ENCODE measurements around the gene TFCP2. TPM values are rescaled to one million over a fixed set of nuclear protein-coding genes. Genes with fewer than 3 reads are reported as not detected.

TFCP2 gene
- total and polyA plus RNA-seq, 2 of the 13 experiments (the other 11 are each of a cell fraction or from before 2014, with no cell fraction given): 7.6 to 10.0 TPM

DNA sequence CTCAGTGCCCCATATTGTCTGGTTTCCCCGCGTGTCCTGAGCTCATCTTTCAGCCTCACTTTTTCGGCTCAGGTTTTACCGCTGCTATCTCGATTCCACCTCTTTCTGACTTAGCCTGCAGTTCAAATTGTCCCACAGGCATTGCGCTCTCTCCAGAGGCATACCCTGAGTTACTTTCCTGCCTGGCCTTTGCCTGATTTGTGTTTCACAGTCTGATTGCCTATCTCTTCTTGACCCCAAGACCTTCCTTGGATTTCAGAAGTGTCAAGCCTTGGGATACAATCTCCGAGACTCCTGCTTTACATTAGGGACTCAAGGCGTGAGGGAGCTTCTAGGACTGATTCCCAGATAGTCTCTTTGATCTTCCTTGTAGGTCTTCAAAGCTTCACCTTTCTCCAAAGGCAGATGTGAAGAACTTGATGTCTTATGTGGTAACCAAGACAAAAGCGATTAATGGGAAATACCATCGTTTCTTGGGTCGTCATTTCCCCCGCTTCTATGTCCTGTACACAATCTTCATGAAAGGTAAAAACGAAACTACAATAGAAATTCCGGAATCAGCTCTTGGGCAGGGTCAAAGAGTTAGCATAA is 124.2 kb downstream of the TFCP2 start (continued):
- TF ChIP-seq, protein P1, sequence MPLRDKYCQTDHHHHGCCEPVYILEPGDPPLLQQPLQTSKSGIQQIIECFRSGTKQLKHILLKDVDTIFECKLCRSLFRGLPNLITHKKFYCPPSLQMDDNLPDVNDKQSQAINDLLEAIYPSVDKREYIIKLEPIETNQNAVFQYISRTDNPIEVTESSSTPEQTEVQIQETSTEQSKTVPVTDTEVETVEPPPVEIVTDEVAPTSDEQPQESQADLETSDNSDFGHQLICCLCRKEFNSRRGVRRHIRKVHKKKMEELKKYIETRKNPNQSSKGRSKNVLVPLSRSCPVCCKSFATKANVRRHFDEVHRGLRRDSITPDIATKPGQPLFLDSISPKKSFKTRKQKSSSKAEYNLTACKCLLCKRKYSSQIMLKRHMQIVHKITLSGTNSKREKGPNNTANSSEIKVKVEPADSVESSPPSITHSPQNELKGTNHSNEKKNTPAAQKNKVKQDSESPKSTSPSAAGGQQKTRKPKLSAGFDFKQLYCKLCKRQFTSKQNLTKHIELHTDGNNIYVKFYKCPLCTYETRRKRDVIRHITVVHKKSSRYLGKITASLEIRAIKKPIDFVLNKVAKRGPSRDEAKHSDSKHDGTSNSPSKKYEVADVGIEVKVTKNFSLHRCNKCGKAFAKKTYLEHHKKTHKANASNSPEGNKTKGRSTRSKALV (CRISPR knock-in tag; IDR thresholded peaks at IDR 0.05): no peak
- TF ChIP-seq TEAD3 (CRISPR knock-in tag; optimal IDR thresholded peaks at IDR 0.05; ENCODE audit: borderline replicate concordance) (peak; percentile 4), MEIS1 (CRISPR knock-in tag; IDR thresholded peaks at IDR 0.05; ENCODE audit: borderline replicate concordance) (0 out of 2 replicates have a peak, but pooled peaks have one; percentile 13), ZNF7 (CRISPR knock-in tag; IDR thresholded peaks at IDR 0.05) (no peak), NR3C1 (CRISPR knock-in tag; IDR thresholded peaks at IDR 0.05) (no peak), FOSL2 (CRISPR knock-in tag; IDR thresholded peaks at IDR 0.05) (no peak)
- TF ChIP-seq, protein P2, sequence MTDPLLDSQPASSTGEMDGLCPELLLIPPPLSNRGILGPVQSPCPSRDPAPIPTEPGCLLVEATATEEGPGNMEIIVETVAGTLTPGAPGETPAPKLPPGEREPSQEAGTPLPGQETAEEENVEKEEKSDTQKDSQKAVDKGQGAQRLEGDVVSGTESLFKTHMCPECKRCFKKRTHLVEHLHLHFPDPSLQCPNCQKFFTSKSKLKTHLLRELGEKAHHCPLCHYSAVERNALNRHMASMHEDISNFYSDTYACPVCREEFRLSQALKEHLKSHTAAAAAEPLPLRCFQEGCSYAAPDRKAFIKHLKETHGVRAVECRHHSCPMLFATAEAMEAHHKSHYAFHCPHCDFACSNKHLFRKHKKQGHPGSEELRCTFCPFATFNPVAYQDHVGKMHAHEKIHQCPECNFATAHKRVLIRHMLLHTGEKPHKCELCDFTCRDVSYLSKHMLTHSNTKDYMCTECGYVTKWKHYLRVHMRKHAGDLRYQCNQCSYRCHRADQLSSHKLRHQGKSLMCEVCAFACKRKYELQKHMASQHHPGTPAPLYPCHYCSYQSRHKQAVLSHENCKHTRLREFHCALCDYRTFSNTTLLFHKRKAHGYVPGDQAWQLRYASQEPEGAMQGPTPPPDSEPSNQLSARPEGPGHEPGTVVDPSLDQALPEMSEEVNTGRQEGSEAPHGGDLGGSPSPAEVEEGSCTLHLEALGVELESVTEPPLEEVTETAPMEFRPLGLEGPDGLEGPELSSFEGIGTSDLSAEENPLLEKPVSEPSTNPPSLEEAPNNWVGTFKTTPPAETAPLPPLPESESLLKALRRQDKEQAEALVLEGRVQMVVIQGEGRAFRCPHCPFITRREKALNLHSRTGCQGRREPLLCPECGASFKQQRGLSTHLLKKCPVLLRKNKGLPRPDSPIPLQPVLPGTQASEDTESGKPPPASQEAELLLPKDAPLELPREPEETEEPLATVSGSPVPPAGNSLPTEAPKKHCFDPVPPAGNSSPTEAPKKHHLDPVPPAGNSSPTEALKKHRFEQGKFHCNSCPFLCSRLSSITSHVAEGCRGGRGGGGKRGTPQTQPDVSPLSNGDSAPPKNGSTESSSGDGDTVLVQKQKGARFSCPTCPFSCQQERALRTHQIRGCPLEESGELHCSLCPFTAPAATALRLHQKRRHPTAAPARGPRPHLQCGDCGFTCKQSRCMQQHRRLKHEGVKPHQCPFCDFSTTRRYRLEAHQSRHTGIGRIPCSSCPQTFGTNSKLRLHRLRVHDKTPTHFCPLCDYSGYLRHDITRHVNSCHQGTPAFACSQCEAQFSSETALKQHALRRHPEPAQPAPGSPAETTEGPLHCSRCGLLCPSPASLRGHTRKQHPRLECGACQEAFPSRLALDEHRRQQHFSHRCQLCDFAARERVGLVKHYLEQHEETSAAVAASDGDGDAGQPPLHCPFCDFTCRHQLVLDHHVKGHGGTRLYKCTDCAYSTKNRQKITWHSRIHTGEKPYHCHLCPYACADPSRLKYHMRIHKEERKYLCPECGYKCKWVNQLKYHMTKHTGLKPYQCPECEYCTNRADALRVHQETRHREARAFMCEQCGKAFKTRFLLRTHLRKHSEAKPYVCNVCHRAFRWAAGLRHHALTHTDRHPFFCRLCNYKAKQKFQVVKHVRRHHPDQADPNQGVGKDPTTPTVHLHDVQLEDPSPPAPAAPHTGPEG (CRISPR knock-in tag; IDR thresholded peaks at IDR 0.05): 0 out of 2 replicates have a peak, but pooled peaks have one; percentile 31
- TF ChIP-seq, protein P3, sequence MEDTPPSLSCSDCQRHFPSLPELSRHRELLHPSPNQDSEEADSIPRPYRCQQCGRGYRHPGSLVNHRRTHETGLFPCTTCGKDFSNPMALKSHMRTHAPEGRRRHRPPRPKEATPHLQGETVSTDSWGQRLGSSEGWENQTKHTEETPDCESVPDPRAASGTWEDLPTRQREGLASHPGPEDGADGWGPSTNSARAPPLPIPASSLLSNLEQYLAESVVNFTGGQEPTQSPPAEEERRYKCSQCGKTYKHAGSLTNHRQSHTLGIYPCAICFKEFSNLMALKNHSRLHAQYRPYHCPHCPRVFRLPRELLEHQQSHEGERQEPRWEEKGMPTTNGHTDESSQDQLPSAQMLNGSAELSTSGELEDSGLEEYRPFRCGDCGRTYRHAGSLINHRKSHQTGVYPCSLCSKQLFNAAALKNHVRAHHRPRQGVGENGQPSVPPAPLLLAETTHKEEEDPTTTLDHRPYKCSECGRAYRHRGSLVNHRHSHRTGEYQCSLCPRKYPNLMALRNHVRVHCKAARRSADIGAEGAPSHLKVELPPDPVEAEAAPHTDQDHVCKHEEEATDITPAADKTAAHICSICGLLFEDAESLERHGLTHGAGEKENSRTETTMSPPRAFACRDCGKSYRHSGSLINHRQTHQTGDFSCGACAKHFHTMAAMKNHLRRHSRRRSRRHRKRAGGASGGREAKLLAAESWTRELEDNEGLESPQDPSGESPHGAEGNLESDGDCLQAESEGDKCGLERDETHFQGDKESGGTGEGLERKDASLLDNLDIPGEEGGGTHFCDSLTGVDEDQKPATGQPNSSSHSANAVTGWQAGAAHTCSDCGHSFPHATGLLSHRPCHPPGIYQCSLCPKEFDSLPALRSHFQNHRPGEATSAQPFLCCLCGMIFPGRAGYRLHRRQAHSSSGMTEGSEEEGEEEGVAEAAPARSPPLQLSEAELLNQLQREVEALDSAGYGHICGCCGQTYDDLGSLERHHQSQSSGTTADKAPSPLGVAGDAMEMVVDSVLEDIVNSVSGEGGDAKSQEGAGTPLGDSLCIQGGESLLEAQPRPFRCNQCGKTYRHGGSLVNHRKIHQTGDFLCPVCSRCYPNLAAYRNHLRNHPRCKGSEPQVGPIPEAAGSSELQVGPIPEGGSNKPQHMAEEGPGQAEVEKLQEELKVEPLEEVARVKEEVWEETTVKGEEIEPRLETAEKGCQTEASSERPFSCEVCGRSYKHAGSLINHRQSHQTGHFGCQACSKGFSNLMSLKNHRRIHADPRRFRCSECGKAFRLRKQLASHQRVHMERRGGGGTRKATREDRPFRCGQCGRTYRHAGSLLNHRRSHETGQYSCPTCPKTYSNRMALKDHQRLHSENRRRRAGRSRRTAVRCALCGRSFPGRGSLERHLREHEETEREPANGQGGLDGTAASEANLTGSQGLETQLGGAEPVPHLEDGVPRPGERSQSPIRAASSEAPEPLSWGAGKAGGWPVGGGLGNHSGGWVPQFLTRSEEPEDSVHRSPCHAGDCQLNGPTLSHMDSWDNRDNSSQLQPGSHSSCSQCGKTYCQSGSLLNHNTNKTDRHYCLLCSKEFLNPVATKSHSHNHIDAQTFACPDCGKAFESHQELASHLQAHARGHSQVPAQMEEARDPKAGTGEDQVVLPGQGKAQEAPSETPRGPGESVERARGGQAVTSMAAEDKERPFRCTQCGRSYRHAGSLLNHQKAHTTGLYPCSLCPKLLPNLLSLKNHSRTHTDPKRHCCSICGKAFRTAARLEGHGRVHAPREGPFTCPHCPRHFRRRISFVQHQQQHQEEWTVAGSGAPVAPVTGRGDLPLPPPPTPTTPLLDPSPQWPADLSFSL (CRISPR knock-in tag; IDR thresholded peaks at IDR 0.05): no peak
- TF ChIP-seq, protein P4, sequence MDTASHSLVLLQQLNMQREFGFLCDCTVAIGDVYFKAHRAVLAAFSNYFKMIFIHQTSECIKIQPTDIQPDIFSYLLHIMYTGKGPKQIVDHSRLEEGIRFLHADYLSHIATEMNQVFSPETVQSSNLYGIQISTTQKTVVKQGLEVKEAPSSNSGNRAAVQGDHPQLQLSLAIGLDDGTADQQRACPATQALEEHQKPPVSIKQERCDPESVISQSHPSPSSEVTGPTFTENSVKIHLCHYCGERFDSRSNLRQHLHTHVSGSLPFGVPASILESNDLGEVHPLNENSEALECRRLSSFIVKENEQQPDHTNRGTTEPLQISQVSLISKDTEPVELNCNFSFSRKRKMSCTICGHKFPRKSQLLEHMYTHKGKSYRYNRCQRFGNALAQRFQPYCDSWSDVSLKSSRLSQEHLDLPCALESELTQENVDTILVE (CRISPR knock-in tag; IDR thresholded peaks at IDR 0.05): no peak
- TF ChIP-seq, protein P5, sequence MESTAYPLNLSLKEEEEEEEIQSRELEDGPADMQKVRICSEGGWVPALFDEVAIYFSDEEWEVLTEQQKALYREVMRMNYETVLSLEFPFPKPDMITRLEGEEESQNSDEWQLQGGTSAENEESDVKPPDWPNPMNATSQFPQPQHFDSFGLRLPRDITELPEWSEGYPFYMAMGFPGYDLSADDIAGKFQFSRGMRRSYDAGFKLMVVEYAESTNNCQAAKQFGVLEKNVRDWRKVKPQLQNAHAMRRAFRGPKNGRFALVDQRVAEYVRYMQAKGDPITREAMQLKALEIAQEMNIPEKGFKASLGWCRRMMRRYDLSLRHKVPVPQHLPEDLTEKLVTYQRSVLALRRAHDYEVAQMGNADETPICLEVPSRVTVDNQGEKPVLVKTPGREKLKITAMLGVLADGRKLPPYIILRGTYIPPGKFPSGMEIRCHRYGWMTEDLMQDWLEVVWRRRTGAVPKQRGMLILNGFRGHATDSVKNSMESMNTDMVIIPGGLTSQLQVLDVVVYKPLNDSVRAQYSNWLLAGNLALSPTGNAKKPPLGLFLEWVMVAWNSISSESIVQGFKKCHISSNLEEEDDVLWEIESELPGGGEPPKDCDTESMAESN (CRISPR knock-in tag; conservative IDR thresholded peaks at IDR 0.05): no peak

Measured in HepG2 (cell line).